ENCODE measurements around the gene DNAH10.

- peak; percentile 32 to 77 (median 55) for TF ChIP-seq CTCF (IDR thresholded peaks at IDR 0.05 in 4 of 5, conservative IDR thresholded peaks at IDR 0.05 in 1 of 5)
- TF ChIP-seq POLR2A (IDR thresholded peaks at IDR 0.05): no peak
Measured at GRCh38 chr12:123905319-123905925, 143.3 kb downstream of the DNAH10 start.
